ENCODE data around the gene P4HA1. TPM values are rescaled to one million over a fixed set of nuclear protein-coding genes. Genes with fewer than 3 reads are reported as not detected.
"Not testable (repeated sequence)": the region's sequence is repeated elsewhere in the genome, so short reads cannot be mapped to it uniquely, and the experiment has no call there.

Gene P4HA1
- total RNA-seq (2014; rRNA removed) = 124 and 139 TPM in 2 replicates
- 53.4 TPM for polyA plus RNA-seq (2012)

DNA sequence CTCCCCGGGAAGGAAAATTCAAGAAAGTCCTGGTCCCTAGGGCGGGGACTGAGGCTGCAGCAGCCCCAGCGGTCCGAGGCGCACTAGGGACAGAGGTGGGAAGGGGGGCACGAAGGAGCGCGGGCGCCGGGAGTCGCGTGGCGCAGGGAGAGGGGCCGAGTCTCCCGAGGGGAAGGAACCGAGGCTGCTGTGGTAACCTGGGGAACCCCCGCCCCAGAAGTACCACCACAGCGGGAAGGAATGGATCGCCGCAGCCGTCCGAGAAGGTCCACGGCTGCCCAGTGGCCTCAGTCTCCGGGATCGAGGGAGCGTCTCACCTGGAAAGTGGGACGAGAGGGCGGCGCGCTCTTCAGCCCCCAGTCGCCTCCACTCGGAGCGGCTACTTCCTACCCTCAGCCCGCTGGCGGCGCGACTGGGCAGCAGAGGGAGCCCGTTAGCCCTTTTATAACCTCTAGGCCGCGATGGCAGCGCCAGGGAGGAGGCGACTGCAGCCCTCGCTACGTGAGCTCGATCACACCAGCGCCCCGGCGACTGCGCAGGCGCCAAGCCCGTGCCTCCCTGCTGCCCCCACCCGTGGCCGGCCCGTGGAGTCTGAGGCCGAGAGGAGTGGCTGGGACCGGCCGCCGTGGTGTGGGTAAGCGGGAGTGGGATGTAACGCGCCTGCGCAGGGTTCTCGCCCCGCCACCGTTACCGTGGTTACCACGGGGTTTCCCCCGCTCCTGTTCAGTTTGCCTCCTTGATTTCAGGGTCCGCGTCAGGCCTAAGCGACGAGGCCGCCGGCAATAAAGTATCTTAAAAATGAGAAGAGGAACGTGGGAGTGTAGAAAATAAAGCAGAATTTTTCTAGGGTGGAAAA lies at the start of gene P4HA1:
P4HA1 (minus strand) TSS at position 418 of the 856 bp plus-strand sequence. CDS start 21,983 bp downstream, outside the sequence.
- peak; percentile 97 for DNase-seq (ENCODE audit: low read depth)

DNA sequence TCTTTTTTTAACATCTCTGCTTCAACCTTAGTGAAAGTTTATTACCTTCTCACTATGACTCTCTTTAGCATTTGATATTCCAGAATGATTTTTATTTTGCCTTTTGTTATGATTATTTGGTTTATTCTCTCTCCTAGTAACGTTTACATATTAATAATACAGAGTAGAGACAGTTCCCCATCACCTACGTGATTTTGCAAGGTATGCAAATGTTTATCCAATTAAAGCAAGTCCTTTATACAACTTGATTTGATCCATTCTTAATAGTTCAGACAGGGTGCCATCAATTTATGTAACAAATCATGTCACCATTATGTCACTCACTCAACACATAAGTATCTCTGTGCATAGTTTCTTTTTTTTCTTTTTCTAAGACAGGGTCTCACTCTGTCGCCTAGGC lies 44.9 kb upstream of the P4HA1 start:
- no peak for DNase-seq (ENCODE audit: low read depth)

DNA sequence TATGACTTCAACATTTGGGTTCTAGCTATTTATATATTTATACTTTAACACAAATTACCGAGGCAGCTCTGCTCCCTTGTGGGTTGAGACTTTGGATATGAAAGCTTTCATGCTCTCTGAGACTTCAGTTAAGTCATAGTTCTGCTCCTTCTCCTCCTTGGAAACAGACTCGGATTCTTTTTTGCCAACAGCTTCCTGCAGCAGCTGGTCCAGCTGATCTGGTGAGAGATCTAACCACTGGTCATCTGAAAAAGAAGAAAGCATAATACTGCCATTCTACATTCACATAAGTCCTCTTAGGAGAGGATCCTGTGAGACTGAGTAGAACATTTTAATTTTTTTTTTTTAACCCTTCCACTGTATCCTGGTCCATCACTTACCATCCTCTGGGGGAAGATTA lies 42.6 kb upstream of the P4HA1 start:
- DNase-seq (ENCODE audit: low read depth) = no peak

DNA sequence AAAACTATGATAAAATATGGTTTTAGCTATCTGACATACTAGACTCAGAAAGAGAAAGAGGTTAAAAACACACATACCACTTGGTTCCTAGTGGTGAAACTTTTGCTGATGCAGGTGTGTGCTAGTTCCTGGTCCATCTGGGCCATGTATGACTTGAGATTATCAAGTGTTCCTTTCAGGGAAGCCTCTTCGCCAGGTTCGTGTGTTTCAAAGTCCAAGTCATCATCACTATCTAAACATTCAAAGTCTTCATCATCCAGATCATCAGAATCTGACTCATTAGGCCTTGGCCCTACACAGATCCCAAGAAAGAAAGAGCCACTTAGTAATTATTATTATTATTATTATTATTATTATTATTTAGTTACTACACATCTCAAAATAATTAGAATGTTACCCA lies 40.0 kb upstream of the P4HA1 start:
- no peak for DNase-seq (ENCODE audit: low read depth)

DNA sequence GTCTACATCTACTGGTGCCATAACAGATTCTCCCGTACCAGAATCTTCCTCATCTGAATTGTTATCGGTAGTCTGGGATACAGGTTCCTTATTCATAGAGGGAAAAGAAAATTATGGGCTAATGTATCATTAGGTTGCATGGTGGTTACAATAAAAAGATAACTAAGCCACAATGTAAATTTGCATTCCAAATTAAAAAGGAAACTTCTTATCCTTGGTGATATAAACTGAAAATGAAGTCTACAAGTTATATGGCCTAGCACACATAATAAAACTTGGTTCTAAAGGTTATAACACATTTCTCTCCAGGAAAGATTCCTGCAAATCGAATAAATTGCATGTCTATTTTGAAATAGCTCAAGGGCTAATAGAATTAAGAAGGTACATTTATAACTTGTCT lies 38.1 kb upstream of the P4HA1 start:
- DNase-seq (ENCODE audit: low read depth) = no peak

DNA sequence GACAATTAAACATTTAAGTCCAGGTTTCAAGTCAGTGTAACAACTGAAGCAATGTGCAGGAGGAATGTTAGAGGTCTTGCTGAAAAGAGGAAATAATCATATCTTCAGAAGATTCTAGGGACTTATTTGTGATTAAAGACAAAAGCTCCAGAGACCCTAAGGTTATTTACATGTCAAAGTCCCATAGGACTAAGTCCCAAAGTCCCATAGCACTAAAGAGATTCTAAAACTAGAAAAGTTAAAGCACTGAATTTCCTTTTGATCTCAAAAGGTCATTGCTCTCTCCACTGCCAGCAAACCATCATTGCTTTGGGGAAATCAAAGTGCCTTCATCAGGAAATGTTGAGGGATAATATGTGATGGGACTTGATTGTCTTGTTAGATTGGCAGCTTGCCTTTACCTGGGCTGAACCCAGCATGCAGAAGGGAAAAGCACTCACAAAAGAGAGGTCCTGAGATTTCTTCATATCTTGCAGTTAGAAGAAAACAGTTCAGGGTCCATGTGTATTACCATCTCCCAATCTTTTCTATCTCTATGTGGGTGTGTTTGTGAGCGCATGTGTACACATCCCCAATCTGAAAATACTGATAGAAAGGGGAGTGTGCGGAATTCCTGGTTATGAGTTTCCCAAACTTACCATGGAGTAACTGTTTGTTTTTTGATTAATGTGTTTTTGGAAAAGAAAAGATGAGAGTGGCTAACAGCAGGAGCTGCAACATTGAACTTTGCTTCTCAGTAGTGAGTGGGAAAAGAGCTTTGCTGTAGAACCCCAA lies 35.4 kb upstream of the P4HA1 start:
- DNase-seq (ENCODE audit: low read depth) = no peak

DNA sequence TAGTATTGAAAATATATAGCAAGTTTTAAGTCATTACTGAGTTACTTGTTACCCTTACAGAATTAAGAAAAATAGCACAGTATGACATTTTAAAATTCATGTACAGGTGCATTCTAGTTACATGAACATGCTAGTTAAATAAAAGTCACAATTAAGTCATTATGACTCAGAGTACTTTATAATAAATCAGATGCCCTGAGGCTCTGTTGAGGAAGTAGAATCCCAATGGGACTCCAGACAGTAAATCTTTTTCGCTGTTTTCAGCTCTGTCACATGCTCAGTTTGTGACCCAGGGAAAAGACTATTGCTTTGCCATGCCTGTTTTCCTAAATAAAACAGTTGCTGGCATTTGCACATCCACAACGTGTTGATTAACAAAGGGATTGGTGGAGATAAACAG lies 34.6 kb upstream of the P4HA1 start:
- DNase-seq (ENCODE audit: low read depth) = no peak

DNA sequence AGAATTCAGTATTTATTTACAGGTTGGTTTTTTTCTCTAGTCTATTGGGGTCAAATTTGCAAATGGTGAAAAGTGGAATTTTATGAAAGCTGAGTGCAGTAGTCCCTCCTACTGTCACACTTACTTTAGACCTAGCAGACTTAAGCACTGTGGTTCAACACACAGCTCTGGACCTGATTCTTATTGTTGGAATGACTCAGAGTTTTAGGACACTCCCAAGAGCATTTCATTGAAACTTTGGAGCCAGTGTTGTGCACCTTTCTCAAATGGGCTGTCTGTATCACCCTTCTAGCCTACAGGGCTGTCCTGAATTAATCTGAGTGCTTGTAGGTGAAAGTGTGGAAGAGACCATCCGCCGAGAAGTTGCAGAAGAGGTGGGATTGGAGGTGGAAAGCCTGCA lies 29.7 kb upstream of the P4HA1 start:
- DNase-seq (ENCODE audit: low read depth) = no peak

DNA sequence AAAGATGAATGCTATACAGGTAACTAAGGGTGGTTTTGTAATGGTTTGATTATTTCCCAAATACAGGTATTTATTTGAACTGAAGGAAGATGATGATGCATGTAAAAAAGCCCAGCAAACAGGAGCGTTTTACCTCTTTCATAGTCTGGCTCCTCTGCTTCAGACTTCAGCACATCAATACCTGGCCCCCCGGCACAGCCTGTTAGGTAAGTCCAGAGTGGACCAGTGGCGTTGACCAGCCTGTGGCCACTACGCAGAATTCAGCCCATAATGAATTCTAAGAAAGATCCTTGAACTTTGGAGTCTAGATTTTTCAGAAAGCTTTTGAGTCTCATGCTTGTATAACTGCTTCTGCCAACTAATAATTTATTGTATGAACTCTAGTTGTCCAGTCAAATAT lies 23.3 kb upstream of the P4HA1 start:
- DNase-seq (ENCODE audit: low read depth) = no peak

DNA sequence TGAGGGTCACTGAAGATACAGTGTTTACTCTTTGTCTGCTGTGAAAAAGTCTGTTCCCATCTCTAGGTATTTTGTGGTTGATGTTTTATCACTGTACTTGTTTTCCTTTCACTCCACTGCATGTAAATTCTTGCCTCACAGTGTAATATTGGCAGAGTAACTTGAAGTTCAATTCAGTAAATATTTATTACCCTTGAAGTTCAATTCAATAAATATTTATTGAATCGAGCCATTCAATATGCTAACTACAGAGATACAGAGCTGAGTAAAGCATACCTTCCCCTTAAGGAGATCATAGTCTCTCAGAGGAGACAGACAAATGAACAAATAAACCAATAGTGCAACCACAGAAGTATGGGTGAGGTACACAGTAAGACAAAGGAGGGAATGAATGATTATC lies 22.8 kb upstream of the P4HA1 start:
- no peak for DNase-seq (ENCODE audit: low read depth)

DNA sequence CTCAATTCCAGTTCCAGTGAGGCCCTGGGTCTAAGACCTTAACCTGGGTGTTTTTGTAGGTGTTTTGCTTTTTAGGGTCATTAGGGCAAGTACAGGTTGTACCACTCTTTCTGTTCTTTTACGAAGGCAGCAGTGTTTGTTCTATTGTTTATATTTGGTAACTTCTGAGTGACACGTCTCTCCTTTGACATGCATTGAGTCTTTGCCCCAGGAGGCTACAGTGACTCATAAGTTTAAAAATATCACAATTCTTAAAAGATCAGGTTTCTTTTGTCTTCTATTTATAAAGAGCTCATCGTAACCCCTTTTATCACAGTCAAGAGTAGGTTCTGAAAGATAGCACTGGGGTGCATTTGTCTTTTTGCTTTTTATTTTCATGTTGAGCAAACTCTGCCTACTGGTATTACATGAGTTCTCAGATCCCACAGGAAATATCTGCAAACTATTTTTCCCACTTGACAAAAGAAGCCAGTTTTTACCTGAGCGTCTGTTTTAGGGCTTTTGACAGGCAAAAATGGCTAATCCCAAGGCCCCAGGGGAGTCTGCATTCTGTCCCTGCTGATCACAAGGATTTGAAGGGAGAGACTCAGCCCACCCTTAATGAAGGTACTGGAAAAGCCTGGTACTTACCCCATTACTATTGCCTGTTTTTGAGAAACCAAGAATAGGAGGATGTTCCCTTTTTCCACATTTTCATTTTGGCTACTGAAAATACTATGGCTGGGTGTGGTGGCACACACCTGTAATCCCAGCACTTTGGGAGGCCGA lies 21.5 kb upstream of the P4HA1 start:
- DNase-seq (ENCODE audit: low read depth) = peak; percentile 82

DNA sequence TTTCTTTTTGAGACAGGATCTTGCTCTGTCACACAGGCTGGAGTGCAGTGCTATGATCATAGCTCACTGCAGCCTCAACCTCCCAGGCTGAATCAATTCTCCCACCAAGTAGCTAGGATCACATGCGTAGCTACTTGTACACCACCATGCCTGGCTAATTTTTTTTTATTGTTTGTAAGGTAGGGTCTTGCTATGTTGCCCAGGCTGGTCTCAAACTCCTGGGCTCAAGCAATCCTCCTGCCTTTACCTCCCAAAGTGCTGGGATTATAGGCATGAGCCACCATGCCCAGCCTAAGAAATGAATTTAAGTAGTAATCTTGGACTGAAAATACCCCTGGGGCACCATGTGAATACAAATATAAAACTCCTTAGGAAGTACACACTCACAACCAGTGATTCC lies 19.4 kb upstream of the P4HA1 start:
- no peak for DNase-seq (ENCODE audit: low read depth)

DNA sequence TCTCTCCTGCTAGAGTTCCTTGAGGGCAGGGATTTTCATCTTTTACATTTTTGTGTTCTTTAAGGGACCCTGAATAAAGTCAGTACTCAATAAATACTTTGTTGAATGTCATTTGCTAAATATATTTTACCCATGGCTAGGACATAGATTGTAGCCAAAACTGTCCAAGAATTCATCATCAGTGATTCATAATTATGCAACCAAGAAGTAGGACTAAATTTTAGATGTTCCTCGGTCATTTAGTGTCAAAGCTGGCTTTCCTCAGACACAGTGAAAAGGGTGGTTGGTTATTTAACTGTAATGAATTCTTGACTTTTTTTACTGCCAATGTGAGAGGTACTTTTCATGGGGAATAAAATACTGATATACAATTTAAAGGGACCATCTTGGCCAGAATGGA lies 16.9 kb upstream of the P4HA1 start:
- peak; percentile 55 for DNase-seq (ENCODE audit: low read depth)

DNA sequence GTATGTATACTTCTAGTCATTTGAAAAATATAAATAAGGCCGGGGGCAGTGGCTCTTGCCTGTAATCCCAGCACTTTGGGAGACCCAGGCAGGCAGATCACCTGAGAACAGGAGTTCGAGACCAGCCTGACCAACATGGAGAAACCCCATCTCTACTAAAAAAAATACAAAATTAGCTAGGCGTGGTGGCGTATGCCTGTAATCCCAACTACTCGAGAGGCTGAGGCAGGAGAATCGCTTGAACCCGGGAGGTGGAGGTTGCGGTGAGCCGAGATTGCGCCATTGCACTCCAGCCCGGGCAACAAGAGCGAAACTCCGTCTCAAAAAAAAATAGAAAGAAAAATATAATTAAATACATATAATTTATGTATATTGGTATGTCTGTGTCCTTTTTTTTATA lies 15.4 kb upstream of the P4HA1 start:
- not testable (repeated sequence) for DNase-seq (ENCODE audit: low read depth)

DNA sequence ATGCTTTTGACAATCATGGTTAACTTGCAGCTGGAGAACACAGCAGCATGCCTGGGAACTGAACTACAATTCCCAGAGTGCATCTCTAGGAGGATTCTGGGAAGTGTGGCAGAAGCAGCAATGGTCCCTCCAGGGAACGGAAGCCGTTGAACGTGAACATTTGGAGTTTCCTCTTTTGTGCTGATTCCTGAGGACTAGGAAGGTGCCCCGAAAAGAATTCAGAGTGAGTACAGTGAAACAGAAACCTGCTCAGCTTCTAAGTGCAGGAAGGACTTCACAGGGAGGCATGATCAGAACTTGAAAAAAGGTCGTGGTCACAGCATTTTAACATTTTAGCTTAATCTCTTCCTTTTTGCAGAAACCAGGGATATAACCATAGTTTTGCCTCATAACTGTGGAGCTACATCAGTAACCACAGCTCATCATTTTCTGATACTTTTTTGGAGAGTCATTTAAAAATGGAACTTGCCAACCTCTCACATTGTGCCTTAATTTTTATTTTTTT lies 13.7 kb upstream of the P4HA1 start, which contains the start of gene NUDT13:
NUDT13 (plus strand) TSS at position 111 of the 505 bp plus-strand sequence. CDS start 3,911 bp downstream, outside the sequence.
- DNase-seq (ENCODE audit: low read depth) = peak; percentile 85

DNA sequence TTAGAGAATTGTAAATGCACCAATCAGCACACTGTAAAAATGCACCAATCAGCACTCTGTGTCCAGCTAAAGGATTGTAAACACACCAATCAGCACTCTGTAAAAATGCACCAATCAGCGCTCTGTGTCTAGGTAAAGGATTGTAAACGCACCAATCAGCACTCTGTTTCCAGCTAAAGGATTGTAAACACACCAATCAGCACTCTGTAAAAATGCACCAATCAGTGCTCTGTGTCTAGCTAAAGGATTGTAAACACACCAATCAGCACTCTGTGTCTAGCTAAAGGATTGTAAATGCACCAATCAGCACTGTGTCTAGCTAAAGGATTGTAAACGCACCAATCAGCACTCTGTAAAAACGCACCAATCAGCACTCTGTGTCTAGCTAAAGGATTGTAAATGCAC lies 12.6 kb upstream of the P4HA1 start:
- DNase-seq (ENCODE audit: low read depth) = not testable (repeated sequence)

DNA sequence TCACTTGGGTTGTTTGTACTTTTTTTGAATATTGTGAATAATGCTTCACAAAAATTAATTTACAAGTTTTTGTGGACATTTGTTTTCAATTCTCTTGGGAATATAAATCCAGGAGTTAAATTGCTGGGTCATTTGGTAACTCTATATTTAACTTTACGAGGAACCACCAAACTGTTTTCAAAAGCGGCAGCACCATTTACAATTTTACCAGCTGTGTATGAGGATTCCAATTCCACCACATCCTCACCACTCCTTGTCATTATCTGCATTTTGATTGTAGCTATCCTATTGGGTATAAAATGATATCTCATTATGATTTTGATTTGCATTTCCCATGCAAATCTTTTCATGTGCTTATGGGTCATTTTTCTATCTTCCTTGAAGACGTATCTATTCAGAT lies 9.6 kb upstream of the P4HA1 start:
- DNase-seq (ENCODE audit: low read depth) = no peak

DNA sequence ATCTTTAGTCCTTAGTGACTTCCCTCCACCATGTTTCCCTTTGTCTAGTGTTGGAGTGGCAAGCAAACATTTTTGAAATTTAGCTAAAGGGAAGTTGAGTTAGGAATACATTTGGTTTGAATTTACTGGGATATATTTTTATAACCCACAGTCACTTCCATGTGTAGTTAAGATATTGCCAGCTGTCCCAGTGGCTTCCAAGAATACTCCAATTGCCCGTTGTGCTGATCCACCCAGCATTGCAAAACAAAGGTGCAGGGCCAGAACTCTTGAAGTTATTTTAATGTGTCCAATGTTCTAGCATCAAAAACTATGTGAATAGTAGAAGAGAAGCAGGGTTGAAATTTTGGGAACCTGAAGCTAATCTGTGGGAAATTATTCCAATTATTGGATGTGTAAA lies 2.5 kb upstream of the P4HA1 start:
- no peak for DNase-seq (ENCODE audit: low read depth)

DNA sequence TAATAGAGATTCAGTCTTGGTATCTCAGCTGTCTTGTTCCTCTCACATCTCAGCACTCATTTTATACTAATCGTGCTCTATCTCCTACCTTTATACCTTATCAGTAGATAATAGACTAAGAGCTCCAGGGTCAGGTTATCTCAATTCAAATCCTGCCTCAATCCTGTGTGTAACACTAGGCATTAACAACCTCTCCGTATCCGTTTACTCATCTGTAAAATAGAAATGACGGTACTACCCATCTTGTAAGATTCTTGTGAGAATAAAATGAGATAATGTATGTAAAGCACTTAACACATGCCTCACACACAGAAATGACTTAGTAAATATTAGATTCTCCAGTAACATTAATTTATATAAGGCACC lies 622 bp upstream of the P4HA1 start:
- peak; percentile 9 for DNase-seq (ENCODE audit: low read depth)

DNA sequence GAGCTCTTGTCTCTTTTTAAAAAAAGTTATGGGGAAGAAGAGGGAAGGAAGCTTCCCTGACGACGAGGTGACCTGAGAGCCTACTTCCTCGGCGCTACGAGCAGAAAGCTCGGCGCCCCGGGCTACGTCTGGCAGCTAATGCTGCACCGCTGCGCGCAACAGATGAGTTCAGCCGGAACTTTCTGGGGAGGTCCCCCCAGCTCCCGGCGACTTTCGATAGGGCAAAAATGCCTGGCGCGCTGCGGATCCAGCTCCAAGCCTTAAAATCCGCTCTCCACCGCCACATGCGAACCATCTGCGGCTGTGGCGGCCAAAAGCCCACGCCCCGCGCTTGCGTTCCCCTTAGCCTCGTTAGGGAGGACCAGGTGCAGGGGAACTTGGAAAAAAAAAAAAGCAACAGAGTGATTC lies 621 bp downstream of the P4HA1 start:
- DNase-seq (ENCODE audit: low read depth) = peak; percentile 69

DNA sequence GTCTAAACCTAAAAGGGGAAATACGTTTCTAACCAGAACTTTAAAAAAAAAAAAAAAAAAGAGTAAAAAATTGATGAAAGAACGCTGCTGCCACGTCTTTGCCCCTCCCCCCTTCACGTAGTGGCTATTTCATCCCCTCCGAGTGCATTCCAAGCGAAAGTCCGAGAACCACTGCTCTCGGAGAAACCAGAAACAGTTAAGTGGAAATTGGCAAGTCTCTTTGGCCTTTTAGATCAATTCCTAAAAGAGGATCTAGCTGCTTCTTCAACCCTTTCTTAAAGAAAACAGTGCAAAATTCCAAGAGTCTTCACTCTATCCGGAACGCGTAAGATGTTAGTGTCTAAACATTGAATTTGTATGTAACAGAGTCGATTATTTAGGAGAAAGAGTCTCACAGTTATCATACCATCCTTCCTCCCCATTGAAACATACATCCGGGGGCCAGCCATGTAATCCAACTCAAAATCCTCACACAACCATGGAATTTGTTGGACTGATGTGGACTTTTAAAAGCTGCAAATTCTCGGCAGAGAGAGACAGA lies 1.1 kb downstream of the P4HA1 start:
- peak; percentile 78 for DNase-seq (ENCODE audit: low read depth)

Measured in LHCN-M2 (cell line).